TTC549 (cell line): ENCODE results near the gene TCEA2.

ENCODE experiments used
- FAIRE-seq: peaks from 2 replicates; lab custom pipeline; 2012; peaks lifted over from hg19 to GRCh38; lab: Jason Lieb, UNC

TCEA2 gene

DNA sequence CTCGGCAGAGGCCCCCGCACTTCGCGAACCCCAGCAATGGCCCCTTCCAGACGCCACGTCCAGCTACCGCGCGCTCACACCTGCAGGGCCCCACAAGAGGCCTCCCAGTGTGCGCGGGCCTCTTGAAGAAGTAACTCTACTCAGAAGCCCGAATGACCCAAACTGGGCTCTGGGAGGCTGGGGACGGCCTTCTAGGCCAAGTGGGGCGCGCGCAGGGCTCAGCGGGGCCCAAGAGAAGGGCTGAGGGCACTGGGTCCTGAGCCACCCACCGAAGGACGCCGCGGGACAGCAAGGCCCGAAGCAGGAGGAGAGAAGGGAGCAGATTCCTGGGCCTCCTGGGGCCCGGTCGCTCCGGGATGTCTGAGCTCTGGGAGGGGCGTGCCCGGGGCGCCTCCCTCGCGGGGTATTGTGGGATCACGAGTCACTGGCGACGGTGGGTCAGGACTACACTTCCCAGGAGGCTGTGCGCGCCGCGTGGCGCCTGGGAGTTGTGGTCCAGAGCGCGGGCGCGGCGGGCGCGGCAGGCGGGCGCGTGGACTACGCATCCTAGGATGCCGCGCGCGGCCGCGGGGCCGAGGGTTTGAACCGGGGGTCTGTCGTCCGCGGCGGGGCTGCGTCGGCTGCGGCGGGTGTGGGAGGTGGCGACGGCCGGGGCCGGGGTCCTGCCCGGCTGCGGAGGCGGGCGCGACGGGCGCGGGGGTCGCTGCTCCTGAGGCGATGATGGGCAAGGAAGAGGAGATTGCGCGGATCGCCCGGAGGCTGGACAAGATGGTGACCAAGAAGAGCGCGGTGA is at the start of gene TCEA2:
TSS of gene TCEA2 (plus strand) at position 603 of the 793 bp plus-strand sequence. CDS start at position 718, 115 bp downstream.
- no peak for FAIRE-seq

- FAIRE-seq: no peak
Observed at GRCh38 chr20:64015635-64016034, 47.4 kb upstream of the TCEA2 start.

DNA sequence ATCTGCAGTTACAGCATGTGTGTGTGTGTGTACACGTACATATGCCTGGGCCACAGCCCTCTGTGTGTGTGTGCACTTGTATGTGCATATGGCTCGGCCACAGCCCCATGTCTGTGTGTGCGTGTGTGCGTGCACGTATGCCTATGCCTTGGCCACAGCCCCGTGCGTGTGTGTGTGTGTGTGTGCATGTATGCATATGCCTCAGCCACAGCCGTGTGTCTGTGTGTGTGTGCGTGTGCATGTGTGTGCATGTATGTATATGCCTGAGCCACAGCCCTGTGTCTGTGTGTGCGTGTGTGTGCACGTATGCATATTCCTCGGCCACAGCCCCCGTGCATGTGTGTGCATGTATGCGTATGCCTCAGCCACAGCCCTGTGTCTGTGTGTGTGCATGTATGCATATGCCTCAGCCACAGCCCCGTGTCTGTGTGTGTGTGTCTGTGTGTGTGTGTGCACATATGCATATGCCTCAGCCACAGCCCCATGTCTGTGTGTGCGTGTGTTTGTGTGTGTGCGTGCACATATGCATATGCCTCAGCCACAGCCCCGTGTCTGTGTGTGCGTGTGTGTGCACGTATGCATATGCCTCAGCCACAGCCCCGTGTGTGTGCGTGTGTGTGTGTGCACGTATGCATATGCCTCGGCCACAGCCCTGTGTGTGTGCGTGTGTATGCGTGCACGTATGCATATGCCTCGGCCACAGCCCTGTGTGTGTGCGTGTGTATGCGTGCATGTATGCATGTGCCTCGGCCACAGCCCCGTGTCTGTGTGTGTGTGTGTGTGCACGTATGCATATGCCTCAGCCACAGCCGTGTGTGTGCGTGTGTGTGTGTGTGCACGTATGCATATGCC is 41.6 kb upstream of the TCEA2 start:
- FAIRE-seq: no peak

- no peak for FAIRE-seq
Observed at GRCh38 chr20:64022671-64023360, 40.2 kb upstream of the TCEA2 start.

DNA sequence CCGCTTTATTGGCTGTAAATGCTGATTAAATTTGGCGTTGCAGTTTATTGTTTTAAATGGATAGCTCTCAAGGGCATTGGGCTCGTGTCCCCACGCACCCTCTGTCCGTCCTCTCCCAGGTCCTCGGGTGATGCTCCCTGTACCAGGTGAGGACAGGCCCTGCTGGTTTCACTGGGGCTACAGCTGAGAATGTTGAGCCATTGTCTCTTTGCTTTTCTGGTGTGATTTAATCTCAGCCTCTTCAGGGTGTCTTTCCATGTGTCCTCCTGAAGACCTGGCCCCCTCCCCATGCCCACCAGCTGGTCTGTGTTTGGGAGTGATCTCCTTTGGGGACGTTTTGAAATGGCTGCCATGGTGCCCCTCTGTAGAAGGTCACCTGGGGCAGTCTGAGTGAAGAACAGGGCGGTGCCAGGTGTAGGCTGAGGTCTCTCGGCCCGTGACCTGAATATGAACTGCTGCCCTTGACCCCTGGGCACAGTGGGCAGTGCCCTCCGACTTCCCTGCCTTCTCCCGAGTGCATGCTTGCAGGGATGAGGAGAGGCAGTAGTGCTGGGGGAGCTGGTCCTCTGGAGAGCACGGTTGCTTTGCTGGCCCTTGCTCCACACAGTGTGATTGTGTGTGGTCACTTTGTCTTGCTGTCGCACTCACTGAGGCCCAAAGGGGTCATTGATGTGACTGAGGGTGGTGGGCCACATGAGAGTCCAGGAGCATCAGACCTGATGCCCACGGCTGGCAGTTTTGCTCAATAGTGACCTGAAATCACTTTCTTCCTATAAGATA is 39.4 kb upstream of the TCEA2 start:
- FAIRE-seq: no peak

DNA sequence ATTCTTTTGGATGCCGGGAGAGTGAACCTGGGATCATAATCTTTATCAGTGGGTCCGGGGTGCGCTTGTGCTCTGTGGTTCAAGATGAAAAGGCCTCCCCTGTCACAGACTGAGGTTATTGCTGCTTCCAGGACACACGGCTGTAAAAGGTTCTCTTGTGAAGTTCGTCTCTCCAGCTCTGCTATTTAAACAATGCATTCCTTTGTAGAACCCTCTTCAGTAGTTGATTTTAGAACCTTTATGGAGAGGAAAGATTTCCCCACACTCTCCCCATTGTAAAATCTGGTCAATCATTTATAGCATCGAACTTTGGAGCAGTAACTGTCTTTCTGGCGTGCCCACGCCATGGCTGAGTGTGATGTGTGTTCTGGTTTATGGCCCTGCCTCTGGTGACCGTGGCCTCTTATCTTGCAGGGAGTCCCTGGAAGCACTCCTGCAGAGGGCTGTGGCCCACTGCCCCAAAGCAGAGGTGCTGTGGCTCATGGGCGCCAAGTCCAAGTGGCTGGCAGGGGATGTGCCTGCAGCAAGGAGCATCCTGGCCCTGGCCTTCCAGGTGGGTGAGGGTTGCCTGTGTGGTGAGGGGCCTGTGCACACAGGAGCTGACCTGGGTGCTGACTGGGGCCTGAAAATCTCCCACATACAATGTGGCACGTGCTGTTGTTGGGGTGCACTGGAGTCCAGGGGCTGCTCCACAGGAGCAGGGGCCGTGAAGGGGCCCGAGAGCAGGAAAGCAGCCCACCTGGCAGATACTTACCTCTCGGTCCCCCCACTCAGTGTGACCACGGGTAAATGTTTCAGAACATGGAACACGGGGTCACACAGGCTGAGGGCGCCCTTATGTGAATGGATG is 38.6 kb upstream of the TCEA2 start:
- no peak for FAIRE-seq

DNA sequence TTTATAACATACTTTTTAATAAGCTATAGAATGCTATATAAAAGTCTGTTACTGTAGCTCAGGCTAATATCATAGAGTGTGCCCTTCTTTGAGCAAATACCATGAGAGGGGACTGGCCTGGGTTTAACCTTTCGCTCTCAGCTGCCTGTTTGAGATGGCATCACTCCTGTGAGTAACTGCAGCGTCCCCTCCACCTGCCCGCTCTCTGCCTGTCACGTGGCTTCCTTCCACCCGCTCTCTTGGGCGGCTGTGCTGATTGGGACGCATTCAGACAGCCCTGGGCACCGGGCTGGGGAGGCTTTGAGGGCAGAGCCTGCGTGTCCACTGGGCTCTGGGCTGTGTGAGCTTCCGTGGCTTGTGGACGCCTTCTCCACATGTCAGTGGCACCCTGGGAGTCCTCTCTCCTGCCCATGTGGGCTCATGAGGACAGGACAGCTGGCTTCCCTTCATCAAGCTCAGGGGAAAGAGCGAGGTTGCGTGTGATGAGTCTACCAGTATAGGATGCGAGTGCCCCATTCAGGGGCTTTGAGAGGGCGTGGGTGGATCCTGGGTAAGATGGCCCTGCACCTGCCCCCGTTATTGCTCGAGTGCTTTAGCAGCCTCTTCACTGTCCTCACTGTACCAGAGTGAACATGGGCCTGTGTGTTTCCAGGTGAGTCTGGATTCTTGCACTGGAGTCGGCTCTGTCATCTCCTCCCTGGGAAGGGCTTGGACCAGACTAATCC is 37.7 kb upstream of the TCEA2 start:
- no peak for FAIRE-seq

DNA sequence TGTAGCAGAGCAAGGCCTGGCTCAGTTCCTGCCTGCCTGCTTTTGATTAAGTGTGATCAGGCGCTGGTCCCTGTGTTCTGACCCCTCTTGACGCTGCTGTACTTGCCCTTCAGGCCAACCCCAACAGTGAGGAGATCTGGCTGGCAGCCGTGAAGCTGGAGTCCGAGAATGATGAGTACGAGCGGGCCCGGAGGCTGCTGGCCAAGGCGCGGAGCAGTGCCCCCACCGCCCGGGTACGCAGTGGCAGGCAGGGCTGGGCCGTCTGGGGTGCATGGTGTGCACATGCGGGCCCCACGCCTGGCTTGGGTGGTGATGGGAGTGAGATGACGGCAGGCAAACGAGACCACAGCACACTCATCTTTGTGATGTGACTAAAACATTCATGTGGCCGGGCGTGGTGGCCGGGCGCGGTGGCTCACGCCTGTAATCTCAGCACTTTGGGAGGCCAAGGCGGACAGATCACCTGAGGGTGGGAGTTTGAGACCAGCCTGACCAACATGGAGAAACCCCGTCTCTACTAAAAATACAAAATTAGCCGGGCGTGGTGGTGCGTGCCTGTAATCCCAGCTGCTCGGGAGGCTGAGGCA is 37.1 kb upstream of the TCEA2 start:
- no peak for FAIRE-seq

DNA sequence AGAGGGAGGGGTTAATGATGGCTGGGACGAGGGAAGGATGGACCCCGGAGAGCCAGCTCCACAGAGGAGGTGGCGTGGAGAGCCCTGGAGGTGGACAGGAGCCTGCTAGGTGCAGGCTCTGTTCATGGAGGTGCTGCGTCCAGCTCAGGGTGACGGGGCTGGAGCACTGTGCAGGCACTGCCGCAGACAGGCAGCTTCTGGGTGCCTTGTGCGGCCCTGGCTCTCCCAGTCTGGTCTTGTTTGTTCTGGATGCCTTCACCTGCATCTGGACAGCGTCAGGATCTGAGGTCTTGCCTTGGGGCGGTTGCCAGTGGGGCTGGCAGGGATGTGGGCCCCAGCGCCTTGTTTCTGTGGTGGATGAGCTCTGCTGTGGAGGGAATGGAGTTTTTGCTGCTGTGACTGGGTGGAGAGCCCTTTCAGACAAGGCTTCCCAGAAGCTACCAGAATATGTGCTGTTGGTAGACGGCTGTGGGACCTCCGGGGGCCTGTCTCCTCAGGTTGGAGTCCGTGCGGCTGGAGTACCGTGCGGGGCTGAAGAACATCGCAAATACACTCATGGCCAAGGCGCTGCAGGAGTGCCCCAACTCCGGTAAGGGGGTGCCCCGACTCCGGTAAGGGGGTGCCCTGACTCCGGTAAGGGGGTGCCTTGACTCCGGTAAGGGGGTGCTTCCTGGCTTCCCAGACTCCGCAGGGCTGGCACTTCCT is 34.9 kb upstream of the TCEA2 start:
- FAIRE-seq: no peak

DNA sequence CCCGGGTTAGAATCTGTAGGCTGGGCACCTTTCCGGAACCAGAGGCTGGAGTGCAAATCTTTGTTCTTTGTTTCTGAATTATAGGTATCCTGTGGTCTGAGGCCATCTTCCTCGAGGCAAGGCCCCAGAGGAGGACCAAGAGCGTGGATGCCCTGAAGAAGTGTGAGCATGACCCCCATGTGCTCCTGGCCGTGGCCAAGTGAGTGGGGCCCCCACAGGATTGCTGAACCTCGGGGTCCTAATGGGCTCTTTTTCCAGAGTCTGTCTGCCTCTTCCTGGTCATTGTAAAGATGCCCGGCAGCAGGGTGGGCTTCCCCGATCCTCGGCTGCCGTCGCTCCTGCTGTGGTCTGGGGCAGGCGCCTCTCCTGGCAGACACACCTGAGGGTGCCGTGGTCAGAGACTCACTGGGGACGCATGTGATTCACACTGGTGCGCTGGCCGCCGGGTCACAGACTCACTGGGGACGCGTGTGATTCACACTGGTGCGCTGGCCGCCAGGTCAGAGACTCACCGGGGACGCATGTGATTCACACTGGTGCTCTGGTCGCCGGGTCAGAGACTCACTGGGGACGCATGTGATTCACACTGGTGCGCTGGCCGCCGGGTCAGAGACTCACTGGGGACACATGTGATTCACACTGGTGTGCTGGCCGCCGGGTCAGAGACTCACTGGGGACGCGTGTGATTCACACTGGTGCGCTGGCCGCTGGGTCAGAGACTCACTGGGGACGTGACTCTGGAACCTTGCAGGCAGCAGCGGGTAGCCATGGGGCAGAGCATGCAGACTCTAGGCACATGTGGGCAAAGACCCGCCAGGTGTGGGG is 33.5 kb upstream of the TCEA2 start:
- no peak for FAIRE-seq

- FAIRE-seq: no peak
Observed at GRCh38 chr20:64030371-64031134, 32.4 kb upstream of the TCEA2 start.

GRCh38 chr20:64031822-64032314 is 31.1 kb upstream of the TCEA2 start:
- no peak for FAIRE-seq

- no peak for FAIRE-seq
Observed at GRCh38 chr20:64032706-64033624, 30.0 kb upstream of the TCEA2 start.

DNA sequence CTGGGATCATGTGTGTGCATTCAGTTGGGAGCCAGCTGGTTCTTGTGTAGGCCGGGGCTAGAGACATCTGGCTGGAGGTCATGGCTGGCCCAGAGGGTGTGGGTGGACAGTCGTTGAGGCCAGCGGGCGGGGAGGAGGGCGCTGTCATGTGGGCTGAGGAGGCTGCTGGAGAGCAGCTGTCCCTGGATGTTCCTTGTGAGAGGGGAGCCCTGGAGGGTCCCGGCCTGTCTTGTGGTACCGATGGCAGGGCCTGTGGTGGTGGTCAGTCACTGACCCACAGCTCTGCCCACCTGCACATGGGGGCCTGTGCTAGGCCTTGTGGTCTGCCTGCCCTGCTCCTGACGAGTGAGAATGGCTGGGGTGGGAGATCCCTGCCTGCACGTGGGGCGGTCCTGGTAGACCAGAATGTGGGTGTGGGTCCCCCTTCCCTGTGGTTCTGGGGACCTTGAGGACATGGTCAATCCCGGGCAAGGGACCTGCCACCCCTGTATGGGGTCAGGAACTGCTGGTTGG is 29.0 kb upstream of the TCEA2 start:
- no peak for FAIRE-seq

DNA sequence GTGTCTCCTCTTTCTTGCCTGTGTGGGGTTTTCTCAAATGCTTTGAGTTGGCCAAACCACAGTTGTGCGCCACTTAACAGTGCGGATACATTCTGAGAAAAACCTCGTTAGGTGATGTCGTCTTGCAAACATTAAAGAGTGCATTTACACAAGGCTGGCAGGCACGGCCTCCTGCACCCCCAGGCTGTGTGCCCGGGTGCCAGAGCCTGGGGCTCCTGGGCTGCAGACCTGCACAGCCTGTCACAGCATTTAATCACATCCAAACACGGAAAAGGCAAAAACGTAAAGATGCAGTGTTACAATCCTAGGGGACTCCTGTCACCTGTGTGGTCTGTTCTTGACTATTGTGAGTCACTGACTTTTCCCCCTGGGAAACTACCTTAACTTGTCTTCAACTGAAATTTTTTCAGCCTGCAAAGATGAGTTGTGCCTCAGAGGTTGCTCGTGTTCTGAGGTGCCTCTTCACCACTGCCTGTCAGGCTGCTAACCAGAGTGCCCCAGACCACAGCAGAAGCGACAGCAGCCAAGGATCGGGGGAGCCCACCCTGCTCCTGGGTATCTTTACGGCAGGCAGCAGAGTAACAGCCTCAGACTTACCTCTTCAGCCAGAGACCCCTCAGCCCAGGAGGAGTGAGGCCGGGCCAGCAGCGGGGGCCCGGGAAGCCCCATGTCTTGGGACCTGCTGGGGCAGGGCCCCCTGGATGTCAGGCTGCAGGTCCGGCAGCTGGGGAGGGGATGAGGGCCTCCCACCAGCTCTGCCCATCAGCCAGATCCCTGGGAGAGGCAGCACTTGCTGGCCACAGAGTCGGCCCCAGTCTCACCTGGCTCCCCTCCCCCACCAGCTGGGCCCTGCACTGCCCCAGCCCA is 27.7 kb upstream of the TCEA2 start:
- FAIRE-seq: no peak
